ENCODE results near the gene ADCY5. TPM values are rescaled to one million over a fixed set of nuclear protein-coding genes. Genes with fewer than 3 reads are reported as not detected.

The ADCY5 gene
- polyA plus RNA-seq, 2 donors, result 4.4 to 5.0 TPM

DNA sequence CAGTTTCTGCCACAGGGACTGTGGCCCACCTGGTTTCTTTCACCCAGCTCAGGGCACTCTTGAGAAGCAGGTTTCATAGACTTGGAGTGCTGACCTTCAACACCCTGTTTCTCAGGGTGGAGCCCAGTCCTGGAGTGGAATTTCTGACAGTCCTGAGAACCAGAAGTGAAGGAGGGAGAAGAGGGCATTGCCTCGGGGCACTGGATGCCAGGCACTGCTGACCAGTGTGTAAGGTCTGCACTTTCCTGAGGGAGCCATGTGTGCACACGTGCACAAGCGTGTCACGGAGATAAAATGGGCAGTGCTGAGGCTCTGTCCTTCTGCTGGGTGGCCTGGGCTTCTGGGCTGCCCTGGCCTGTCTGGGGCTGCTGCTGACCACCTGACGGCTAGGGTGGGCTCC is 128.7 kb downstream of the ADCY5 start:
- Histone ChIP-seq H3K9me3 (ENCODE audit: control insufficient read depth in 2 of 2, insufficient read depth in 1 of 2, low read depth in 1 of 2, low read length in 1 of 2) (no peaks in the 10 kb centered on the region), H3K36me3 (ENCODE audit: control insufficient read depth in 2 of 2, insufficient read depth in 2 of 2, low read length in 1 of 2) (no peaks in the 10 kb centered on the region), H3K4me3 (ENCODE audit: low read depth in 1 of 2, low read length in 2 of 2) (no peak overlapping the region), H3K4me1 (ENCODE audit: control insufficient read depth in 2 of 2, insufficient read depth in 2 of 2, low read length in 1 of 2) (no peaks in the 10 kb centered on the region), H3K27me3 (ENCODE audit: control insufficient read depth in 1 of 2, insufficient read depth in 2 of 2, low read length in 2 of 2) (no peaks in the 10 kb centered on the region), H3K27ac (ENCODE audit: low read depth in 2 of 2, low read length in 1 of 2) (no peak overlapping the region)
- 75 to 79% methylated on average over 5 of the region's 5 CpGs for WGBS, 2 donors

DNA sequence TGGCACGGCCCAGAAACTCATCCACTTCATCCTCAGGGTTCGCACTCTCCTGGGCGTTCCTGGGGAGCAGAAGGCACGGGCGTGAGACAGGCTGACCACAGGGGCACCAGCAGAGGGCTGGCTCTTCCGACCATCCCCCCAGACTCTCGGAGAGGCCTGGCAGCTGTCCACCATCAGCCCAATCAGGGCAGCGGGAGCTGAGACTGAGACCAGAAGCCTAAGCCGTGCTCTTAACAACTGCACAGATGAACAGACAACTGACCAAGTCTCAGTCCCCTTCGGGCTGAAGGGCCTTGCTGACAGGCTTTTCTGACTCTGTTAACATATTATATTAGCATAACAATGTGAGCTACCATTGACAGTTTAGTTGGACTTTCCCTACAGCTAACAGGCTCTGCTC is 129.1 kb downstream of the ADCY5 start:
- Histone ChIP-seq H3K27me3 (ENCODE audit: control insufficient read depth in 1 of 2, insufficient read depth in 2 of 2, low read length in 2 of 2) (no peaks in the 10 kb centered on the region), H3K36me3 (ENCODE audit: control insufficient read depth in 2 of 2, insufficient read depth in 2 of 2, low read length in 1 of 2) (no peaks in the 10 kb centered on the region), H3K9me3 (ENCODE audit: control insufficient read depth in 2 of 2, insufficient read depth in 1 of 2, low read depth in 1 of 2, low read length in 1 of 2) (no peaks in the 10 kb centered on the region), H3K27ac (ENCODE audit: low read depth in 2 of 2, low read length in 1 of 2) (no peak overlapping the region), H3K4me3 (ENCODE audit: low read depth in 1 of 2, low read length in 2 of 2) (no peak overlapping the region), H3K4me1 (ENCODE audit: control insufficient read depth in 2 of 2, insufficient read depth in 2 of 2, low read length in 1 of 2) (no peaks in the 10 kb centered on the region)
- 59 to 62% methylated on average over 10 of the region's 10 CpGs for WGBS, 2 donors

DNA sequence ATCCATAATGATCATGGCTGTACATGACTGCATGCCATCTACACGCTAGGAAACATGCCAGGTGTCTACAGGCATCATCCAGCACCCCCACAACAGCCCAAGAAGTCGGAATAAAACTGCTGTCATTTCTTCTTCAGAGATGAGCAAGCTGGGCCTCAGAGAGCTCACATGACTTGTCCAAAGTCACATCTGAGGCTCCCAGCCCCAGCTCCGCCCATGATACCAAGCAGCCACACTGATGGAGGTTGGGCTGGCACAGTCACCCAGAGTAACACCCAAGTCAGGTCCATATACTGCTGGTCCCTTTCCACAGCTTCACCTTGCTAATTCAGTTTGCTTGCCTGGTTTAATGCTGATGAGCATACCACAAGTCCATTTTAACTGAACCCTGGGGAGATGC is 130.5 kb downstream of the ADCY5 start:
- whole genome bisulfite sequencing, 2 donors, result 72 to 75% methylated on average over 3 of the region's 3 CpGs
- no peaks in the 10 kb centered on the region for H3K4me1 ChIP-seq (ENCODE audit: control insufficient read depth in 2 of 2, insufficient read depth in 2 of 2, low read length in 1 of 2)
- H3K36me3 ChIP-seq (ENCODE audit: control insufficient read depth in 2 of 2, insufficient read depth in 2 of 2, low read length in 1 of 2), result no peaks in the 10 kb centered on the region

DNA sequence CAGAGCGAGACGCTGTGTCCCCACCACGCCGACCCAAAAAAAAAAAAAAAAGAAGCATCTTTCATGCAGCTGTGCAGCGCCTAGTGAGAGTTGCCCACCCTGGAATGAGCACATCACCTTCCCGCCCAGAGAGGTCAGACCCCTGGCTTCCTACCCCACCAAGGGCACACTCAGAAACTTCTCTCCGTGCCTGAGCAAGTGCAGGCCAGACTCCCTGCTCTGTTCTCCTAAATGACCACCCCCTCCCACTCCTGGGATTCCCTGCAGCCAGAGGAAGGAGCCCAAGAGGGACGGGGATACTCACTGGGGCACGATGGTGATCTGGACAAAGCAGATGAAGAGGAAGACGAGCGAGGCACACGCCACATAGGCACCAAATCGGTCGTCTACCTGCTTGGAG is 131.2 kb downstream of the ADCY5 start:
- H3K27me3 ChIP-seq (ENCODE audit: control insufficient read depth in 1 of 2, insufficient read depth in 2 of 2, low read length in 2 of 2), result no peaks in the 10 kb centered on the region
- H3K27ac ChIP-seq (ENCODE audit: low read depth in 2 of 2, low read length in 1 of 2), result no peak overlapping the region
- H3K9me3 ChIP-seq (ENCODE audit: control insufficient read depth in 2 of 2, insufficient read depth in 1 of 2, low read depth in 1 of 2, low read length in 1 of 2), result no peaks in the 10 kb centered on the region
- H3K4me3 ChIP-seq (ENCODE audit: low read depth in 1 of 2, low read length in 2 of 2), result no peak overlapping the region
- no peaks in the 10 kb centered on the region for H3K36me3 ChIP-seq (ENCODE audit: control insufficient read depth in 2 of 2, insufficient read depth in 2 of 2, low read length in 1 of 2)
- 87 to 91% methylated on average over 14 of the region's 14 CpGs for WGBS, 2 donors
- peaks cover 0 to 5% of the 10 kb centered on the region in 2 donors for H3K4me1 ChIP-seq (ENCODE audit: control insufficient read depth in 2 of 2, insufficient read depth in 2 of 2, low read length in 1 of 2)

More for the DNA sequence above, 130.5 kb downstream of the ADCY5 start:
- no peak overlapping the region for H3K4me3 ChIP-seq (ENCODE audit: low read depth in 1 of 2, low read length in 2 of 2)
- H3K9me3 ChIP-seq (ENCODE audit: control insufficient read depth in 2 of 2, insufficient read depth in 1 of 2, low read depth in 1 of 2, low read length in 1 of 2), result no peaks in the 10 kb centered on the region
- no peaks in the 10 kb centered on the region for H3K27me3 ChIP-seq (ENCODE audit: control insufficient read depth in 1 of 2, insufficient read depth in 2 of 2, low read length in 2 of 2)
- no peak overlapping the region for H3K27ac ChIP-seq (ENCODE audit: low read depth in 2 of 2, low read length in 1 of 2)

DNA sequence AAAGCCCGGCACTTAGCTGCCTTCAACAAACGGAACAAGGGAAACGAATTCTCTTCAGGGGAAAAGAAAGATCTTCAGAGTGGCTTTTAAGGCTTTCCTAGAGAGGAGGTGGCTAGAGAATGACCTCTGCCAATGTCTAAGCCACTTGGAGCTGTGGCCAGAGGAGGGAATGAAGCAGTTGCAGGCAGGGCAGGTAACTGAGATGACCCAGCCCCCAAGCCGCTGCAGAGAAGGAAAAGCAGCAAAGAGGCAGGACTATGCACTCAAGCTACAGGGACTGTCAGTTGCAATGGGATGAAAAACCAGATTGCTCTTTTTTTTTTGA is 133.7 kb downstream of the ADCY5 start:
- H3K27me3 ChIP-seq (ENCODE audit: control insufficient read depth in 1 of 2, insufficient read depth in 2 of 2, low read length in 2 of 2), result no peaks in the 10 kb centered on the region
- peaks cover 0 to 5% of the 10 kb centered on the region in 2 donors for H3K4me1 ChIP-seq (ENCODE audit: control insufficient read depth in 2 of 2, insufficient read depth in 2 of 2, low read length in 1 of 2)
- WGBS, 2 donors, result 64 to 75% methylated on average over 4 of the region's 4 CpGs
- no peak overlapping the region for H3K4me3 ChIP-seq (ENCODE audit: low read depth in 1 of 2, low read length in 2 of 2)
- H3K27ac ChIP-seq (ENCODE audit: low read depth in 2 of 2, low read length in 1 of 2), result no peak overlapping the region
- H3K36me3 ChIP-seq (ENCODE audit: control insufficient read depth in 2 of 2, insufficient read depth in 2 of 2, low read length in 1 of 2), result no peaks in the 10 kb centered on the region
- H3K9me3 ChIP-seq (ENCODE audit: control insufficient read depth in 2 of 2, insufficient read depth in 1 of 2, low read depth in 1 of 2, low read length in 1 of 2), result no peaks in the 10 kb centered on the region

DNA sequence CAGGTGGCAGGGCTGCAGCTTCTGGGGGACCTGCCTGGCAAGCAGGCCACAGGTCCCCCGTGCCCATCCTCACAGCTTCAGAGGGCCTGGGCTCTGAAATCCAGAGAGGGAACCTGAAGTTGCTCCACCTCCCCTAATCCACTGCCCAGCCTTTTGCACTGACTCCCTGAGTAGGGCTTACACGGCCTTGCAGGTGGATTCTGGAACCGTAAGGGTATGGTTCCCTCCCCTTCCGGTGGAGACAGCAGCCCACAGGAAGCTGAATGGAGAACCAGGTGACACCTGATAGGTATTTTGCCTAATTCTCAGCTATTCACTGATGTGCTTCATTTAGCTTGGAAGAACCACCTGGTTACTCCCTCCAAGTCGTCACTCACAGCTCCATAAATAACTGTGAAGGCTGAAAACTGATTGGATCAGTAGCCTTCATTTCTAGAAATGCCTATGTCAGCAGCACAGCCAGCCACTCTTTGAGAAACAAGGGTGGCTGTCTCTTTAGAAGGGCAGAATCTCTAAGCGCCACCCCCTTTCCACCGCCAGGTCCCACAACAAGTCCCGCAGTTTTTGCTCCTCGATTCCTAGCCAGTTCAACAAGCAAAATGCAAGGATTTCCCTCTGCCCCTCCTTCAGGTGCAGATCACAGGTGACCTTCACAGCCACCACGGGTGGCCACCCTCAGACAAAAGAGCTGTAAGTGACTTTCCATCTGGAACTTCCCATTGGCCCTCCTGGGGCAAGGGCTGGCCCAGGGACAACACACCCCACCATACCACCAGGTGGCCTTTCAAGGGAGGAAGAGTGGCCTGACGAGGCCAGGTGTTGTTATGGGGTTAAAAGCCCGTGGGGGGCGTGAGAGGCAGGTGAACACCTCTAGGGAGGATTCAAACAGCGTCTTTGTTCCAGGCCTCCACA is 134.3 kb downstream of the ADCY5 start:
- Histone ChIP-seq H3K36me3 (ENCODE audit: control insufficient read depth in 2 of 2, insufficient read depth in 2 of 2, low read length in 1 of 2) (no peaks in the 10 kb centered on the region), H3K4me3 (ENCODE audit: low read depth in 1 of 2, low read length in 2 of 2) (no peak overlapping the region), H3K4me1 (ENCODE audit: control insufficient read depth in 2 of 2, insufficient read depth in 2 of 2, low read length in 1 of 2) (peaks cover 0 to 5% of the 10 kb centered on the region in 2 donors), H3K27me3 (ENCODE audit: control insufficient read depth in 1 of 2, insufficient read depth in 2 of 2, low read length in 2 of 2) (no peaks in the 10 kb centered on the region), H3K9me3 (ENCODE audit: control insufficient read depth in 2 of 2, insufficient read depth in 1 of 2, low read depth in 1 of 2, low read length in 1 of 2) (no peaks in the 10 kb centered on the region), H3K27ac (ENCODE audit: low read depth in 2 of 2, low read length in 1 of 2) (no peak overlapping the region)
- WGBS, 2 donors, result 56 to 57% methylated on average over 14 of the region's 14 CpGs

DNA sequence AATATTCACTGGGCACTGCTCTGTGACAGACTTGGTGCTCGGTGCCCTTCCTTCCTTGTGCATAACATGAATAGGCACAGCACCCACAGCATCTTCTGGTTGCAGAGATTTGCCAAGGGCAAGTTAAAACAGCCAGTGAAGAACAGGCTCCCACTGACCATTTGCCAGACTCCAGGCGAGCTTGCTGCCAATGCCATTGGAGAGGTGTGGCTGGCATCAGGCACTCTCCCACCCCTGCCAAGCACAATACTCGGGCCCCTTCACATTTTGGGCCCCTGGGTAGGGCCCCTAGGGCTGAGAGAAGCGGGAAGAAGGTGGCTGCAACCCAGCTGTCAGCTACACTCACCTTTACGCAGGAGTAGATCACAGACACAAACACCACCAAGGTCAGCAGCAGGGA is 135.0 kb downstream of the ADCY5 start:
- Histone ChIP-seq H3K36me3 (ENCODE audit: control insufficient read depth in 2 of 2, insufficient read depth in 2 of 2, low read length in 1 of 2) (no peaks in the 10 kb centered on the region), H3K9me3 (ENCODE audit: control insufficient read depth in 2 of 2, insufficient read depth in 1 of 2, low read depth in 1 of 2, low read length in 1 of 2) (no peaks in the 10 kb centered on the region), H3K27ac (ENCODE audit: low read depth in 2 of 2, low read length in 1 of 2) (no peak overlapping the region)

DNA sequence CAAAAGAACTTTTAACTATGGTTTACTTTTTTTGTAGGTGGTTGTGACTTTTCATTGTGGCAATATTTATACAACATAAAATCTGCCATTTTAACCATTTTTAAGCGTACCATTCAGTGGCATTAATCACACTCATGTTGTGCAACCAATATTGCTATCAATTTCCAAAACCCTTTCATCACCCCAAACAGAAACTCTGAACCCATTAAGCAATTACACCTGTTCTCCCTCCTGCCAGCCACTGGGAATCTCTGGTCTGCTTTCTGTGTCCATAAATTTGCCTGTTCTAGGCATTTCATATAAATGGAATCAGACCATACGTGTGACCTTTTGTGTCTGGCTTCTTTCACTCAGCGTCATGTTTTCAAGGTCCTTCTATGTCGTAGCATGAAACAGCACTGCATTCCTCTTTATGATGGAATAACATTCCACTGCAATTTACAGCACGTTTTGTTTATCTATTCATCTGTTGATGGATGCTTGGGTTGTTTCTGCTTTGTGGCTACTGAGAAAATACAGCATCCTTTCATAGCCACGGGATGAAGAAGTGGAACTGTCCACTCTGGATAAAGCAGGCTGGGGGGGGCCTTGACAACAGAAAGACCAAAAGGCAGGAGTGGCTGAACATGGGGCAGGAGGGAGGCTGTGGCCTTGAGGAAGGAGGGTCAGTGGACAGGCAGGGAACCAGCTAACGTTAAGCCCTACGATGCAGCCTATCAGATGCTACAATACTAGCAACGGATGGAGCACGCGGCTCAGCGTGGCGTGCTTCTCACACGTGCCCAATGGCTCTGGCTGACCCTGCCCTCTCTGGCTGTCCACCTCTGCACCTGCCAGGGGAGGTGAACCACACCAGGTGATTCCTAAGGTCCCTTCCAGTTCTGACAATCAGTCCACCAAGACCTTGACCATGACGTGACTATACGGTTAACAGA is 136.3 kb downstream of the ADCY5 start:
- no peaks in the 10 kb centered on the region for H3K27me3 ChIP-seq (ENCODE audit: control insufficient read depth in 1 of 2, insufficient read depth in 2 of 2, low read length in 2 of 2)
- no peaks in the 10 kb centered on the region for H3K36me3 ChIP-seq (ENCODE audit: control insufficient read depth in 2 of 2, insufficient read depth in 2 of 2, low read length in 1 of 2)
- no peak overlapping the region for H3K27ac ChIP-seq (ENCODE audit: low read depth in 2 of 2, low read length in 1 of 2)
- no peaks in the 10 kb centered on the region for H3K9me3 ChIP-seq (ENCODE audit: control insufficient read depth in 2 of 2, insufficient read depth in 1 of 2, low read depth in 1 of 2, low read length in 1 of 2)
- H3K4me1 ChIP-seq (ENCODE audit: control insufficient read depth in 2 of 2, insufficient read depth in 2 of 2, low read length in 1 of 2), result peaks cover 0 to 5% of the 10 kb centered on the region in 2 donors
- WGBS, 2 donors, result 78% methylated on average over 16 of the region's 16 CpGs
- H3K4me3 ChIP-seq (ENCODE audit: low read depth in 1 of 2, low read length in 2 of 2), result no peak overlapping the region

More for the DNA sequence above, 135.0 kb downstream of the ADCY5 start:
- H3K4me3 ChIP-seq (ENCODE audit: low read depth in 1 of 2, low read length in 2 of 2), result no peak overlapping the region
- no peaks in the 10 kb centered on the region for H3K27me3 ChIP-seq (ENCODE audit: control insufficient read depth in 1 of 2, insufficient read depth in 2 of 2, low read length in 2 of 2)
- peaks cover 0 to 5% of the 10 kb centered on the region in 2 donors for H3K4me1 ChIP-seq (ENCODE audit: control insufficient read depth in 2 of 2, insufficient read depth in 2 of 2, low read length in 1 of 2)
- 39 to 43% methylated on average over 5 of the region's 5 CpGs for WGBS, 2 donors

DNA sequence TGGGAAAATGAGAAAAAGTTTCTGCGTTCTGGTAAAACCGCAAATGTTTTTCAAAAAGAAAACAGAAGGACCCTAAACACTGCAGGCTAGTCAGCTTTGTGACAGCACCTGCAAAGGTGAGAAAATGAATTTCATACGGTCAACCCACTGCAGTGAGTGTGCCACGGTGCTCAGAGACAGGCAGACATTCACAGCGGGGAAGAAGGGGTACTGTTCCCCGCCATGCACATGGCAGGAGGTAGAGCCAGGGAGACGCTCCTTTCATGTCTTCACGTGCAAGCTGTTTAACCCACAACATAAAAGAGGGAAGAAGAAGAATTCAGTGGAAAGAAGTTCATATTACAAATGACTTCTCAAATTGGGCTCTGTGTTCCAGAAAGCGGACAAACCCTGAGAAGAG is 137.7 kb downstream of the ADCY5 start:
- H3K27me3 ChIP-seq (ENCODE audit: control insufficient read depth in 1 of 2, insufficient read depth in 2 of 2, low read length in 2 of 2), result no peaks in the 10 kb centered on the region
- peaks cover 0 to 5% of the 10 kb centered on the region in 2 donors for H3K4me1 ChIP-seq (ENCODE audit: control insufficient read depth in 2 of 2, insufficient read depth in 2 of 2, low read length in 1 of 2)
- 80% methylated on average over 9 of the region's 9 CpGs for WGBS, 2 donors
- H3K4me3 ChIP-seq (ENCODE audit: low read depth in 1 of 2, low read length in 2 of 2), result no peak overlapping the region
- H3K36me3 ChIP-seq (ENCODE audit: control insufficient read depth in 2 of 2, insufficient read depth in 2 of 2, low read length in 1 of 2), result no peaks in the 10 kb centered on the region
- no peak overlapping the region for H3K27ac ChIP-seq (ENCODE audit: low read depth in 2 of 2, low read length in 1 of 2)
- no peaks in the 10 kb centered on the region for H3K9me3 ChIP-seq (ENCODE audit: control insufficient read depth in 2 of 2, insufficient read depth in 1 of 2, low read depth in 1 of 2, low read length in 1 of 2)

Measured in esophagus (tissue), 2 donors.